HG03095 (cell line): ENCODE data around the gene CES2.
"Not testable (repeated sequence)": the region's sequence is repeated elsewhere in the genome, so short reads cannot be mapped to it uniquely, and the experiment has no call there.

Experiments
- ATAC-seq: cut with Tn5 transposase; IDR thresholded peaks from one replicate; pipeline ENCODE4 v1.9.1; 2021; ENCODE audit warnings: moderate library complexity; ENCODE audit not compliant: unreplicated experiment

CES2 gene

DNA sequence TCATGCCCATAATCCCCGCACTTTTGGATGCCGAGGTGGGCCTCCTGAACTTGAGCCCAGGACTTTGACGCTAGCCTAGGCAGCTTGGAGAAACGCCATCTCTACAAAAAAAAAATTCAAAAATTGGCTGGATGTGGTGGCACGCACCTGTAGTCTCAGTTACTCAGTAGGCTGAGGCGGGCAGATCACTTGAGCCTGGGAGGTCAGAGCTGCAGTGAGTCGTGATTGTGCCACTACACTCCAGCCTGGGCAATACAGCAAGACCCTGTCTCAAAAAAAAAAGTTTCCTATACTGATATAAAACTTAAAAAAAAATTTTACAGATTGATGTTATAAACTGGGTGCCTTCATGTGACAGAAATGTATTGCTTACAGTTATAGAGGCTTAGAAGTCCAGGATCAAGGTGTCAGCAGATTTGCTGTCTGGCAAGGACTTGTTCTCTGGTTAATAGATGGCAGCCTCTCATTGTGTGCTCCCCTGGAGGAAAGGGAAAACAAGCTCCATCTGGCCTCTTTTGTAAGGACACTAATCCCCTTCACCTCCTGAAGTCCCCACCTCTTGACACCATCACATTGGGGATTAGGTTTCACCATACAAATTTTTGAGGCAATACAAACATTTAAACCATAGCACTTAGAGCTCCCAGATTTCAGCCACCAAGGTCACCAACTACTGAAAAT, 17.3 kb downstream of the CES2 start:
- ATAC-seq = no peak

- ATAC-seq = no peak
Measured at GRCh38 chr16:66953462-66954096, 18.3 kb downstream of the CES2 start.

- no peak for ATAC-seq
Measured at GRCh38 chr16:66954097-66954659, 18.9 kb downstream of the CES2 start.

- ATAC-seq = not testable (repeated sequence)
Measured at GRCh38 chr16:66955363-66956153, 20.2 kb downstream of the CES2 start.

DNA sequence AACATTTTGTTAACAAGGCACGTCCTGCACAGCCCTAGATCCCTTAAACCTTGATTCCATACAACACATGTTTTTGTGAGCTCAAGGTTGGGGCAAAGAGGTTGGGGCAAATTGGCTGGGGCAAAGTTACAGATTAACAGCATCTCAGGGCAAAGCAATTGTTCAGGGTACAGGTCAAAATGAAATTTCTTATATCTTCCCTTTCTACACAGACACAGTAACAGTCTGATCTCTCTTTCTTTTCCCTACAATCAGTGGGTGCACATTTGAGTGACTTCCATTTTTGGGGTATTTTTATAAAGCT, 20.8 kb downstream of the CES2 start:
- ATAC-seq = not testable (repeated sequence)

DNA sequence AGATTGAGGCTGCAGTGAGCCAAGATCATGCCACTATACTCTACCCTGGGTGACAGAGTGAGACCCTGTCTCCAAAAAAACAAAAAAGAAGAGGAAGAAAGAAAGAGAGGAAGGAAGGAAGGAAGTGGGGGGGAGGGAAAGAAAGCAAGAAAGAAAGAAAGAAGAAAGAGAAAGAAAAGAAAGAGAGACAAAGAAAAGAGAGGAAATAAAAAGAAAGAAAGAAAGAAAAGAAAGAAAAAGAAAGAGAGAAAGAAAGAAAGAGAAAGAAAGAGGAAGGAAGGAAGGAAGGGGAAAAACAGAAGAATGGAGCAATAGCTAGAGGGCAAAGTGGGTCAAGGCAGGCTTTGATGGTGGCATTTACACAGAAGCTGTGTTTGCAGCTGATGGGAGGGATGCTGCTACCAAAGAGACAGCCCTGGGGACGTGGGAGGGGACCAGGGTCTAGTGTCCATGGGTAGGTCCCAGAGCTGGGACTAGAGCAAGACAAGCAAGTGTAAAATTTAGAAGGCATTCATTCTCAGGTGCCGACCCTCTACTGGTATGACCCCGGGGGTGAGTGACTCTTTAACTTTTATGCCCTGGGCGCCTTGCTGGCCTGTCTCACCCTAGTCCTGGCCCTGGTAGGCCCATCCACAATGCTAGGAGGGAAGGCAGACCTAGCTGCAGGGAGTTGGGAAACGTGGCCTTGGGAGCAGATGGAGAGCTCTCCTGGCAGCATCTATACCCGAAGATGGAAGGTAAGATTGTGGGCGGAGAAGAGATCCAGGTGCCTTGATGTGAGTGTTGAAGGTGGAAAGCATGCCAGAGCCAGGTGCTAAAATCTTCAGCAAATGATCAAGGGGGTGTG, 23.8 kb downstream of the CES2 start:
- ATAC-seq = no peak

GRCh38 chr16:66959704-66960161, 24.4 kb downstream of the CES2 start:
- ATAC-seq = no peak

DNA sequence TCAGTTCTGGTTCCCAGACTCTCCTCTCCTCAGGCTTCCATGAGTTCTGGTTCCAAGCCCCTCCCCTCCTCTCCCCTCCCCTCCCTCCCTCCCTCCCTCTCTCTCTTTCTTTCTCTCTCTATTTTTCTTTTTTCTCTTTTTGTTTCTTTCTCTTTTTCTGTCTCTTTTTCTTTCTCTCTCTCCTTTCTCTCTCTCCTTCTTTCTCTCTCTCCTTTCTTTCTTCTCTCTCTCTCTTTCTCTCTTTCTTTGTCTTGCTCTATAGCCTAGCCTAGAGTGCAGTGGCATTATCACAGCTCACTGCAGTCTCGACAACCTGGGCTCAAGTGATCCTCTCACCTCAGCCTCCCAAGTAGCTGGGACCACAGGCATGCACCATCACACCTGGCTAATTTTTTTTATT, 25.0 kb downstream of the CES2 start:
- ATAC-seq = no peak

DNA sequence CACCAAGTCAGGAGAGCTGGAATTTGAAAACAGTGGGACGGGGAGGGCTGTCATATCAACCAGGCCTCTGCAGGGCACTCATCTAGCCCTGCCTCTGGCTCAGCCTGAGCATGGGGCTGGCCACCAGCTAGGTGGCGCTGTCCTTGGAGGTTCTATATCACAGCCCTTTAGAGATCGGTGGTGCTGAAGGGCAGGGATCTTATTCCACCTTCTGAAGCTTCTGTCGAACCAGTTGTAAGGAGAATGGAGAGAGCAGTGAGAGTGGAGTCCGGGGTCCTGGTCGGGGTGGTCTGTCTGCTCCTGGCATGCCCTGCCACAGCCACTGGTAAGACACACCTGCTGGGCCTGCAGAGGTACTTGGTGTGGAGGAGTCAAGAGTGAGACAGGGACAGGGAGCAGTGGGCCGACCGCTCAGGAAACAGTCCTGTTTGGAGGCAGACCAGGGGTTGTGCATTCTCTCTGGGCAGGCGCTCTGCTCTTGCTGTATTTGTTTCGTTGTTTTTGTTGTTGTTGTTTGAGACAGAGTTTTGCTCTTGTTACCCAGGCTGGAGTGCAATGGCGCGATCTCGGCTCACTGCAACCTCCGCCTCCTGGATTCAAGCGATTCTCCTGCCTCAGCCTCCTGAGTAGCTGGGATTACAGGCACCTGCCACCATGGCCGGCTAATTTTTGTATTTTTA, 25.9 kb downstream of the CES2 start, which contains the start of gene CES3:
Gene CES3 (plus strand): TSS at position 202 of the 680 bp plus-strand sequence. CDS start 42 bp downstream, at position 244.
- ATAC-seq = peak; percentile 64

- ATAC-seq = no peak
Measured at GRCh38 chr16:66961914-66962313, 26.6 kb downstream of the CES2 start.

GRCh38 chr16:66964049-66964448, 28.7 kb downstream of the CES2 start:
- ATAC-seq = no peak

DNA sequence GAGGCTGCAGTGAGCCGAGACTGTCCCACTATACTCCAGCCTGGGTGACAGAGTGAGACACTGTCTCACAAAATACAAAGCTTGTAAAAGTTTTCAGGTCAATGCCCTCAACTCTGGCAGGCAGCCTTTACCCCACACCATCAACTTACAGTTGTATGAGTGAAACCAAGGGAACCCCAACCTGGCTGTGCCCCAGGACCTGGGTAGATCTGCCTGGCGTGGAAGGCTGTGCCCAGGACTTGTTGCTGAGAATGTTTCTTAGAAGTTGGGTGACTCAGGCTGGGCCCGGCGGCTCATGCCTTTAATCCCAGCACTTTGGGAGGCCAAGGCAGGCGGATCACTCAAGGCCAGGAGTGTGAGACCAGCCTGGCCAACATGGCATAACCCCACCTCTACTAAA, 33.5 kb downstream of the CES2 start:
- ATAC-seq = no peak

DNA sequence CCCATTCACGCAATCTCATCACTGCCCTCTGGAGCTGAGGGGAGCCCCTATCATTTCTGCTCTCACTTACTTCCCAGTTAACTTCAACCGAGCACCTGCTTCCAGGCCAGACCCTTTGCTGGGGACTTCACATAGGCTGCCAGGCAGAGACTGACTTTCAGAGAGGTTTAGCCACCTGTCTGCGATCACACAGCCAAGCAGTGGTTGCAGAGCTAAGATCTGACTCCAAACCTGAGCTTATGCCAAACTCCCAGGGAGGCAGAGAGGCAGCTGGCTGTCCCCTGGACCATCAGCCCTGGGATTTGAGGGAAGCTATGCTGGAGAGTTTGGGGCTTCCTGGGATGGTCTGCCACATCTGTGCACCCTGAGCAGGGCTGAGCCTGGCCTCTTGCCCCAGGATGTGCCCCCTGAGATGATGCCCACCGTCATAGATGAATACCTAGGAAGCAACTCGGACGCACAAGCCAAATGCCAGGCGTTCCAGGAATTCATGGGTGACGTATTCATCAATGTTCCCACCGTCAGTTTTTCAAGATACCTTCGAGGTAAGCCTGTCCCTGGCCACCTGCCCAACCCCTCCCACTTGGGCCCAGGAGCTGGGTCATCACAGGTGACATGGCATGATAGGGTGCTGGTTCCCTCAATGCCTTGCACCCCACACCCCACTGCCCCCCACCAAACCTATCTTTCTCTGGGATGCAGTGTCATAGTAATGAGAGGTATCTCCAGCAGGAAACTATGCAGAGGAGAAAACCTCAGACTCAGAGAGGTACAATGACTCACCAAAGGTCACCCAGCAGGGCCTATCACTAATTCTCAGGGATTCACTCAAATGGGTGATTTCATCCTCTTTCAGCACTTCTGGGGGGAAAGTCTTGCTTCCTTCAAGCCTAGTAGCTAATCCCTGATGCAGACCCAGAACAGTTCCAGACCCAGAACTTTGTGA, 35.7 kb downstream of the CES2 start:
- ATAC-seq = no peak

- ATAC-seq = no peak
Measured at GRCh38 chr16:66972983-66973382, 37.7 kb downstream of the CES2 start.

- ATAC-seq = no peak
Measured at GRCh38 chr16:66973716-66974115, 38.4 kb downstream of the CES2 start.

GRCh38 chr16:66974156-66974931, 39.0 kb downstream of the CES2 start:
- not testable (repeated sequence) for ATAC-seq

- ATAC-seq = not testable (repeated sequence)
Measured at GRCh38 chr16:66974932-66975246, 39.6 kb downstream of the CES2 start.

- no peak for ATAC-seq
Measured at GRCh38 chr16:66975302-66975893, 40.1 kb downstream of the CES2 start.
